Transverse colon (tissue), 4 donors: Measurements from ENCODE around the gene LRRC26. TPM values are rescaled to one million over a fixed set of nuclear protein-coding genes. Genes with fewer than 3 reads are reported as not detected.

Source experiments
- DNase-seq: peaks from one replicate; pipeline ENCODE4 v3.0.0-alpha.2; 2019
- H3K27ac ChIP-seq, 4 donors: fragments of 200-600 bp; sonication (generic); 2 replicates each; pipeline ENCODE4 v1.5.1; 2016 to 2018; ENCODE audit warnings: inconsistent platforms in 4 of 4
- H3K27me3 ChIP-seq: fragments of 200-600 bp; sonication (generic); 2 replicates; pipeline ENCODE4 v1.5.1; 2017; ENCODE audit warnings: inconsistent platforms
- H3K36me3 ChIP-seq, 4 donors: fragments of 200-600 bp; sonication (generic); 2 replicates each; pipeline ENCODE4 v1.5.1; 2017 to 2019; ENCODE audit warnings: inconsistent platforms in 4 of 4
- H3K4me1 ChIP-seq, 4 donors: fragments of 200-600 bp; sonication (generic); 2 replicates each; pipeline ENCODE4 v1.5.1; 2017 to 2020; ENCODE audit warnings: inconsistent platforms in 4 of 4
- H3K4me3 ChIP-seq, 4 donors: fragments of 200-600 bp; sonication (generic); 1 replicate in 1 of 4; 2 replicates in 3 of 4; pipeline versions ENCODE4 v1.5.1 to v1.6.1; 2017 to 2019; ENCODE audit warnings: inconsistent platforms in 4 of 4
- H3K9me3 ChIP-seq, 2 donors: fragments of 200-600 bp; sonication (generic); 2 replicates each; pipeline ENCODE4 v1.5.1; 2017 to 2019; ENCODE audit warnings: inconsistent platforms in 2 of 2
- CTCF ChIP-seq, 5 experiments: fragments of 200-600 bp in 3 of 5; fragments of 450-650 bp in 2 of 5; sonication (generic) in 3 of 5; IDR thresholded peaks; 1 replicate in 2 of 5; 2 replicates in 3 of 5; pipeline ENCODE4 v1.5.1; 2016 to 2017; ENCODE audit warnings: antibody characterized with exemption in 5 of 5, inconsistent platforms in 3 of 5, mild to moderate bottlenecking in 2 of 5, moderate library complexity in 1 of 5
- EP300 ChIP-seq: sonication (generic); formaldehyde crosslinking; IDR thresholded peaks from one replicate; pipeline ENCODE4 v1.6.1; 2017; ENCODE audit warnings: antibody characterized with exemption, low read depth
- POLR2A ChIP-seq: fragments of 450-650 bp; IDR thresholded peaks from one replicate; pipeline ENCODE4 v1.6.1; 2016; ENCODE audit warnings: antibody characterized with exemption, mild to moderate bottlenecking, moderate library complexity
- POLR2AphosphoS5 ChIP-seq, 3 donors: sonication (generic); formaldehyde crosslinking; IDR thresholded peaks; one replicate each; pipeline ENCODE4 v1.6.1; 2016; ENCODE audit warnings: antibody characterized with exemption in 3 of 3
- WGBS, 2 donors: methylation state at CpG; one replicate each; pipeline ENCODE4 v1.1.5; 2018; ENCODE audit warnings: low coverage in 1 of 2; 5-methylcytosine and 5-hydroxymethylcytosine counted together
- in situ Hi-C, 4 donors: fragments of 200-750 bp; cut with MboI; loops; one replicate each; pipeline versions ENCODE4 v1.15.0 to v1.15.1; 2017; ENCODE audit warnings: low sequenced_read_pairs in 3 of 4, low pct_ligation_motif_present in 1 of 4, low pct_unique_long_range_greater_than_20kb in 1 of 4
- intact Hi-C: fragments of 100-400 bp; cut with DNase I; formaldehyde crosslinking; loops from one replicate; pipeline ENCODE4 v1.15.1; 2023; ENCODE audit warnings: low total_unique reads
- total RNA-seq, 4 donors: library from RNA; depleted of rRNA; stranded (reverse); fragments of >200 nt; gene quantifications; one replicate each; pipeline ENCODE4 v1.1.0, GENCODE V29; 2016

Gene LRRC26
- total RNA-seq, 4 donors from 2014 or later = 31.8 to 437 (median 64.8) TPM

GRCh38 chr9:137141050-137141810 is 28.6 kb downstream of the LRRC26 start:
- Histone ChIP-seq H3K27ac (no peak overlapping the region), H3K27me3 (peaks cover 90% of the 10 kb centered on the region), H3K4me1 (peaks cover 0 to 4% (median 0%) of the 10 kb centered on the region in 4 donors), H3K9me3 (no peaks in the 10 kb centered on the region), H3K4me3 (no peak overlapping the region), H3K36me3 (no peaks in the 10 kb centered on the region)
- WGBS, 2 donors = 69% methylated on average over 17 of the region's 17 CpGs; no CpG with 5 or more reads in 1 of the 2 donors
- intact Hi-C loops = no loop called here
- in situ Hi-C loops = no loop called here
- DNase-seq = no peak
- TF ChIP-seq CTCF (IDR thresholded peaks at IDR 0.05) (no peak), POLR2AphosphoS5 (IDR thresholded peaks at IDR 0.05) (no peak), POLR2A (no peak), EP300 (no peak)

GRCh38 chr9:137140151-137141012 is 29.5 kb downstream of the LRRC26 start:
- intact Hi-C loops = no loop called here
- DNase-seq = no peak

GRCh38 chr9:137139468-137140150 is 30.2 kb downstream of the LRRC26 start:
- Histone ChIP-seq H3K9me3 (no peaks in the 10 kb centered on the region), H3K27ac (no peak overlapping the region), H3K27me3 (peaks cover 97% of the 10 kb centered on the region), H3K4me1 (peaks cover 0 to 4% (median 0%) of the 10 kb centered on the region in 4 donors), H3K4me3 (no peak overlapping the region), H3K36me3 (no peaks in the 10 kb centered on the region)
- no peak for TF ChIP-seq POLR2AphosphoS5 (IDR thresholded peaks at IDR 0.05)
- no peak for TF ChIP-seq POLR2A
- TF ChIP-seq CTCF (IDR thresholded peaks at IDR 0.05) = no peak
- TF ChIP-seq EP300 = no peak
- in situ Hi-C loops (no loop called here), intact Hi-C loops (no loop called here)
- no peak for DNase-seq
- 55 to 80% methylated on average over 1 to 22 of the region's 37 CpGs for WGBS, 2 donors

More at GRCh38 chr9:137140151-137141012, 29.5 kb downstream of the LRRC26 start:
- H3K27me3 ChIP-seq = peaks cover 90% of the 10 kb centered on the region
- 55% methylated on average over 26 of the region's 26 CpGs; no CpG with 5 or more reads in 1 of the 2 donors for WGBS, 2 donors
- H3K4me1 ChIP-seq = peaks cover 0 to 4% (median 0%) of the 10 kb centered on the region in 4 donors
- H3K36me3 ChIP-seq = no peaks in the 10 kb centered on the region
- no peak overlapping the region for H3K27ac ChIP-seq
- TF ChIP-seq POLR2A (no peak), POLR2AphosphoS5 (IDR thresholded peaks at IDR 0.05) (no peak), CTCF (IDR thresholded peaks at IDR 0.05) (no peak), EP300 (no peak)
- in situ Hi-C loops = no loop called here
- no peaks in the 10 kb centered on the region for H3K9me3 ChIP-seq
- no peak overlapping the region for H3K4me3 ChIP-seq
